SK-N-MC (cell line): ENCODE data around the gene RPL35A.

Source experiments
- EZH2 ChIP-seq: fragments of 200-600 bp; sonication (generic); IDR thresholded peaks from one replicate; pipeline ENCODE4 v1.6.1; 2017; ENCODE audit warnings: antibody characterized with exemption
- FOXP2 ChIP-seq: optimal IDR thresholded peaks from 2 replicates; pipeline ENCODE3; 2011; ENCODE audit warnings: mild to moderate bottlenecking, moderate library complexity; ENCODE audit not compliant: insufficient read depth; ENCODE audit errors: extremely low read length, control extremely low read depth
- POLR2AphosphoS5 ChIP-seq: IDR thresholded peaks from 2 replicates; pipeline ENCODE4 v1.6.1; 2012; ENCODE audit warnings: mild to moderate bottlenecking, low read depth, low read length, borderline replicate concordance

GRCh38 chr3:197951392-197951990 is 1.5 kb downstream of the RPL35A start:
- no peak for TF ChIP-seq EZH2
- 0 out of 2 replicates have a peak, but pooled peaks have one; percentile 22 for TF ChIP-seq POLR2AphosphoS5
- no peak for TF ChIP-seq FOXP2
